B cell (primary cell): ENCODE measurements around the gene NAXE. TPM values are rescaled to one million over a fixed set of nuclear protein-coding genes. Genes with fewer than 3 reads are reported as not detected.
A peak's percentile ranks its signal among the peaks of the same experiment; 100 is the strongest.

Experiments used
- ATAC-seq: fragments of 200-7000 bp; cut with Tn5 transposase; one replicate; pipeline ENCODE4 v1.10.0; 2021; ENCODE audit warnings: low read depth, mild to moderate bottlenecking, moderate number of reproducible peaks, moderate library complexity
- CTCF ChIA-PET: fragments of 350-600 bp; sonication (Branson Sonifier 250); formaldehyde crosslinking; loops from one replicate; lab custom pipeline; 2021; ENCODE audit warnings: antibody characterized with exemption, inconsistent platforms; lab: Charles Lee
- POLR2A ChIA-PET: fragments of 350-600 bp; sonication (Branson Sonifier 250); formaldehyde crosslinking; loops from one replicate; lab custom pipeline; 2021; ENCODE audit warnings: antibody characterized with exemption; lab: Charles Lee
- DNase-seq: peaks from one replicate; pipeline ENCODE4 v3.0.0; 2013
- H2AFZ ChIP-seq: 2 replicates; pipeline ENCODE4 v1.6.1; 2012; ENCODE audit warnings: mild to moderate bottlenecking, low read depth, low read length; ENCODE audit not compliant: insufficient read depth, poor library complexity, severe bottlenecking
- H3K27ac ChIP-seq, 2 donors: 1 replicate in 1 of 2; 2 replicates in 1 of 2; pipeline ENCODE4 v1.5.1; 2012 to 2013; ENCODE audit warnings: low read length in 2 of 2, mild to moderate bottlenecking in 2 of 2, moderate library complexity in 1 of 2
- H3K27me3 ChIP-seq, 4 experiments: fragments of 200-600 bp in 1 of 4; sonication (generic) in 1 of 4; replicated peaks in 1 of 4; 1 replicate in 2 of 4; 2 replicates in 2 of 4; pipeline versions ENCODE4 v1.6.1 to v1.7.0; 2013 to 2016; ENCODE audit warnings: low read length in 3 of 4, mild to moderate bottlenecking in 2 of 4, mixed read lengths in 1 of 4, moderate library complexity in 1 of 4; ENCODE audit not compliant: insufficient read depth in 4 of 4, control insufficient read depth in 3 of 4; ENCODE audit errors: control extremely low read depth in 1 of 4
- H3K36me3 ChIP-seq, 2 experiments: replicated peaks in 1 of 2; 1 replicate in 1 of 2; 2 replicates in 1 of 2; pipeline versions ENCODE4 v1.6.1 to v1.7.1; 2013; ENCODE audit warnings: low read length in 1 of 2; ENCODE audit not compliant: insufficient read depth in 2 of 2, control insufficient read depth in 1 of 2; ENCODE audit errors: control extremely low read depth in 1 of 2, extremely low read depth in 1 of 2
- H3K4me1 ChIP-seq, 2 donors: fragments of 200-600 bp in 1 of 2; sonication (generic) in 1 of 2; 1 replicate in 1 of 2; 2 replicates in 1 of 2; pipeline versions ENCODE4 v1.5.1 to v1.6.1; 2013 to 2017; ENCODE audit warnings: low read length in 2 of 2; ENCODE audit not compliant: control insufficient read depth in 2 of 2, insufficient read depth in 2 of 2
- H3K4me2 ChIP-seq: replicated peaks from 2 replicates; pipeline ENCODE3; 2012; ENCODE audit warnings: mild to moderate bottlenecking, low read depth, low read length; ENCODE audit not compliant: poor library complexity, severe bottlenecking
- H3K4me3 ChIP-seq, 5 experiments: fragments of 200-600 bp in 1 of 5; sonication (generic) in 1 of 5; 1 replicate in 3 of 5; 2 replicates in 2 of 5; pipeline versions ENCODE4 v1.5.1 to v1.7.0; 2011 to 2016; ENCODE audit warnings: low read length in 4 of 5, mild to moderate bottlenecking in 4 of 5, low read depth in 2 of 5, control low read depth in 1 of 5, moderate library complexity in 1 of 5; ENCODE audit not compliant: insufficient read depth in 1 of 5; ENCODE audit errors: control extremely low read depth in 1 of 5, extremely low read depth in 1 of 5
- H3K79me2 ChIP-seq: fragments of 200-600 bp; sonication (generic); one replicate; pipeline ENCODE4 v1.6.0; 2016; ENCODE audit warnings: low read length; ENCODE audit not compliant: control insufficient read depth, insufficient read depth
- H3K9ac ChIP-seq: fragments of 200-600 bp; sonication (generic); 2 replicates; pipeline ENCODE4 v1.6.1; 2017; ENCODE audit warnings: mild to moderate bottlenecking, low read length, moderate library complexity
- H3K9me3 ChIP-seq, 3 donors: one replicate each; pipeline versions ENCODE4 v1.6.1 to v1.7.1; 2013; ENCODE audit warnings: low read length in 2 of 3; ENCODE audit not compliant: control insufficient read depth in 2 of 3, insufficient read depth in 1 of 3; ENCODE audit errors: control extremely low read depth in 1 of 3
- H4K20me1 ChIP-seq: 2 replicates; pipeline ENCODE4 v1.6.0; 2012; ENCODE audit warnings: mild to moderate bottlenecking, low read length; ENCODE audit not compliant: insufficient read depth, control insufficient read depth, poor library complexity, severe bottlenecking
- H3K27ac Mint-ChIP-seq: one replicate; pipeline ENCODE4 v1.8.0; 2021; ENCODE audit warnings: mixed read lengths
- H3K27me3 Mint-ChIP-seq: one replicate; pipeline ENCODE4 v1.8.0; 2021; ENCODE audit warnings: mixed read lengths
- H3K4me1 Mint-ChIP-seq: one replicate; pipeline ENCODE4 v1.8.0; 2021; ENCODE audit warnings: mixed read lengths
- H3K4me3 Mint-ChIP-seq: one replicate; pipeline ENCODE4 v1.8.0; 2021; ENCODE audit warnings: mixed read lengths
- H3K9me3 Mint-ChIP-seq: one replicate; pipeline ENCODE4 v1.8.0; 2022; ENCODE audit warnings: mixed read lengths; ENCODE audit not compliant: insufficient read depth
- EZH2 ChIP-seq: IDR thresholded peaks from 2 replicates; pipeline ENCODE4 v1.6.1; 2012; ENCODE audit warnings: borderline replicate concordance, low read depth, mild to moderate bottlenecking, moderate library complexity, low read length; ENCODE audit not compliant: insufficient read depth, poor library complexity, severe bottlenecking
- WGBS: methylation state at CpG from one replicate; pipeline ENCODE4 v1.1.5; 2013; ENCODE audit warnings: missing lambda C conversion rate; ENCODE audit not compliant: insufficient coverage; 5-methylcytosine and 5-hydroxymethylcytosine counted together
- intact Hi-C: fragments of 100-400 bp; cut with micrococcal nuclease; formaldehyde crosslinking; loops from one replicate; pipeline ENCODE4 v1.10.0; 2022
- polyA plus RNA-seq: library from polyadenylated mRNA; depleted of rRNA; stranded (reverse); fragments of >200 nt; gene quantifications from 2 replicates; pipeline ENCODE4 v1.2.3, GENCODE V29; 2012
- total RNA-seq, 2 donors: library from RNA; stranded (reverse); fragments of 120-200 nt in 1 of 2; gene quantifications; 1 replicate in 1 of 2; 2 replicates in 1 of 2; pipeline versions ENCODE4 v1.2.3 to v1.2.4, GENCODE V29; 2013 to 2022
- TF ChIP-seq, protein P1 (sequence below): fragments of 200-600 bp; IDR thresholded peaks from one replicate; pipeline ENCODE4 v1.8.0; 2022; ENCODE audit warnings: antibody characterized with exemption, mild to moderate bottlenecking

Gene NAXE
- total and polyA plus RNA-seq, 2 donors (not counting 1 experiment from before 2014, with no cell fraction given) = 42.8 to 59.7 TPM

GRCh38 chr1:156550346-156550745, 41.2 kb upstream of the NAXE start:
- ChIA-PET CTCF (interaction anchor here (1.7 to 2.3 kb wide), 3 partner anchors 9 to 69 kb away, joined by 4 to 11 read pairs (median 4); no protein-coding TSS in a partner anchor), POLR2A (no interaction called here)
- H3K27me3 Mint-ChIP-seq = no peaks in the 10 kb centered on the region
- ATAC-seq = no peak
- Histone ChIP-seq H3K36me3 (no peaks in the 10 kb centered on the region), H3K9me3 (no peaks in the 10 kb centered on the region), H3K4me1 (peaks cover 45 to 49% of the 10 kb centered on the region in 2 donors), H2AFZ (no peak overlapping the region), H3K9ac (no peak overlapping the region), H3K27me3 (no peaks in the 10 kb centered on the region), H3K4me3 (no peak overlapping the region), H3K79me2 (no peaks in the 10 kb centered on the region), H4K20me1 (no peaks in the 10 kb centered on the region), H3K4me2 (no peak overlapping the region), H3K27ac (no peak overlapping the region)
- H3K4me3 Mint-ChIP-seq = no peak overlapping the region
- intact Hi-C loops = no loop called here
- TF ChIP-seq, protein P1, sequence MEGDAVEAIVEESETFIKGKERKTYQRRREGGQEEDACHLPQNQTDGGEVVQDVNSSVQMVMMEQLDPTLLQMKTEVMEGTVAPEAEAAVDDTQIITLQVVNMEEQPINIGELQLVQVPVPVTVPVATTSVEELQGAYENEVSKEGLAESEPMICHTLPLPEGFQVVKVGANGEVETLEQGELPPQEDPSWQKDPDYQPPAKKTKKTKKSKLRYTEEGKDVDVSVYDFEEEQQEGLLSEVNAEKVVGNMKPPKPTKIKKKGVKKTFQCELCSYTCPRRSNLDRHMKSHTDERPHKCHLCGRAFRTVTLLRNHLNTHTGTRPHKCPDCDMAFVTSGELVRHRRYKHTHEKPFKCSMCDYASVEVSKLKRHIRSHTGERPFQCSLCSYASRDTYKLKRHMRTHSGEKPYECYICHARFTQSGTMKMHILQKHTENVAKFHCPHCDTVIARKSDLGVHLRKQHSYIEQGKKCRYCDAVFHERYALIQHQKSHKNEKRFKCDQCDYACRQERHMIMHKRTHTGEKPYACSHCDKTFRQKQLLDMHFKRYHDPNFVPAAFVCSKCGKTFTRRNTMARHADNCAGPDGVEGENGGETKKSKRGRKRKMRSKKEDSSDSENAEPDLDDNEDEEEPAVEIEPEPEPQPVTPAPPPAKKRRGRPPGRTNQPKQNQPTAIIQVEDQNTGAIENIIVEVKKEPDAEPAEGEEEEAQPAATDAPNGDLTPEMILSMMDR = no peak
- TF ChIP-seq EZH2 = no peak
- H3K4me1 Mint-ChIP-seq = peaks cover 45% of the 10 kb centered on the region
- WGBS = 89% methylated on average over 5 of the region's 5 CpGs
- no peaks in the 10 kb centered on the region for H3K9me3 Mint-ChIP-seq
- H3K27ac Mint-ChIP-seq = no peak overlapping the region
- no peak for DNase-seq

DNA sequence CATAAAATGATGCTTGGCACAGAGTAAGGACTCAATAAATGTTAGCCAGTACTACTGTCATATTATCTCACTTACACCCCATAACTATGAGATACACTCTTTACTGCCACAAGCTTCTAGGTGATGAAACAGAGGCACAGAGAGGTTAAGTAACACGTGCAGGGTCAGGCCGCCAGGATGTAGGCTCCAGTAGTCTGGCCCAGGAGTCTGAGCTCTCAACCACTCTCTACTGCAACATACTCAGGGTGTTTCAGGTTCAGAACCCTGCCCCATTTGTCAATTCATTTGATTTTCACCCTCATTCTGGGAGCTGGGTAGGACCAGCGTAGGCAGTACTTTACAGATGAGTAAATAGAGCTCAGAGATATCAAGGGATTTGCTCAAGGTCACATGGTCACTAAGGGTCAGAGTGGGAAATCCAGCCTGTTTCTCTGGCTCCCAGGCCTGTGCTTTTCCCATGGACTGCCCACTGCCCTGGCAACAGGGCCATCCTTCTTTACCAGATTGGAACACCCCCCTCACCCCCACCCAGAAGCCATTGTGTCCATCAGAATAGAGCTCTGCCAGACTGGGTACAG, 40.4 kb upstream of the NAXE start:
- POLR2A ChIA-PET = interaction anchor here (1.2 kb wide), 1 partner anchor 50 kb away, joined by 7 read pairs; the partner anchor contains the start of gene MEF2D

More for the DNA sequence above, 40.4 kb upstream of the NAXE start:
- H3K4me1 Mint-ChIP-seq = peaks cover 49% of the 10 kb centered on the region
- peaks cover 45 to 49% of the 10 kb centered on the region in 2 donors for H3K4me1 ChIP-seq
- no peaks in the 10 kb centered on the region for H3K27me3 Mint-ChIP-seq
- H3K4me3 ChIP-seq = no peak overlapping the region
- peak overlapping the region in 1 of 2 donors; percentile 53 for H3K27ac ChIP-seq
- no peaks in the 10 kb centered on the region for H3K27me3 ChIP-seq
- no peaks in the 10 kb centered on the region for H4K20me1 ChIP-seq
- peak; percentile 36 for DNase-seq
- H3K27ac Mint-ChIP-seq = peak overlapping the region; percentile 43
- peak overlapping the region; percentile 1 for H3K4me3 Mint-ChIP-seq
- no peaks in the 10 kb centered on the region for H3K79me2 ChIP-seq
- peak overlapping the region; percentile 5 for H2AFZ ChIP-seq
- peaks cover 0 to under 1% (median 0%) of the 10 kb centered on the region in 3 donors for H3K9me3 ChIP-seq
- 38% methylated on average over 2 of the region's 3 CpGs for WGBS
- intact Hi-C loops = no loop called here
- no peaks in the 10 kb centered on the region for H3K9me3 Mint-ChIP-seq
- ATAC-seq = peak; percentile 39
- TF ChIP-seq EZH2 = no peak
- TF ChIP-seq, protein P1 = no peak
- CTCF ChIA-PET = interaction anchor here (0.9 to 2.3 kb wide), 4 partner anchors 31 to 97 kb away, joined by 3 to 11 read pairs (median 6); no protein-coding TSS in a partner anchor
- no peaks in the 10 kb centered on the region for H3K36me3 ChIP-seq
- peak overlapping the region; percentile 39 for H3K4me2 ChIP-seq
- no peak overlapping the region for H3K9ac ChIP-seq
